ENCODE results near the gene CFAP99.
"Not testable (repeated sequence)": the region's sequence is repeated elsewhere in the genome, so short reads cannot be mapped to it uniquely, and the experiment has no call there.

- not testable (repeated sequence) for TF ChIP-seq CTCF (conservative IDR thresholded peaks at IDR 0.05; ENCODE audit: low read depth in 2 of 2); CREB1 (CRISPR knock-in tag; IDR thresholded peaks at IDR 0.05; ENCODE audit: low read depth); POLR2AphosphoS5 (IDR thresholded peaks at IDR 0.05; ENCODE audit: low read depth)
Measured at GRCh38 chr4:2383220-2383631, 35.5 kb upstream of the CFAP99 start.

Data from GM23338 (cell line).